GM12892 (cell line): Measurements from ENCODE around the gene IL2RG.

ENCODE experiments used
- POLR2A ChIP-seq: IDR thresholded peaks from 2 replicates; pipeline ENCODE4 v1.6.1; 2011; ENCODE audit warnings: low read depth, low read length, control low read depth
- POLR2AphosphoS5 ChIP-seq: IDR thresholded peaks from 2 replicates; pipeline ENCODE4 v1.6.1; 2011; ENCODE audit warnings: low read depth, low read length, control low read depth
- TAF1 ChIP-seq: IDR thresholded peaks from 2 replicates; pipeline ENCODE4 v1.6.1; 2011; ENCODE audit warnings: low read depth, mild to moderate bottlenecking, control low read depth, low read length, borderline replicate concordance

DNA sequence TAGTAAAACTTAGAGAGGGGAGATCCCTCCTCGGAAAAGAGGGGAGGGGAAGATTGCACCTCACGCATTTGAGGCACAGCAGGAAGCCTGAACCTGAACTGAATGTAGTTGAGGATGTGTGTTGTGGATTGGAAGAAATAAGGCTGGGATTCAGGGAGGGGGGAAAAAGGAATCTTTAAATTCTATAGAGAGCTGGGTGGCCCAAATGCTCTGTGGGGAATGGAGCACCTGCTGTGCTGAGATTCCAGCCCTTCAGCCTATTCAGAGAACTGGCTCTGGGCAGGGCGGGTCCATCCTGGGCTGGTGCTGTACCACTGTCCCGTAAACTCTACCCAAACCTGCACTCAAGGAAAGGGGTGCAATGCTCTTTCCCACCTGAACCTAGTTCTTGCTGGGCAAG lies 11.6 kb downstream of the IL2RG start:
- TF ChIP-seq POLR2A (no peak), POLR2AphosphoS5 (no peak), TAF1 (no peak)
